GM19025 (cell line): Measurements from ENCODE around the gene SLC35F3.
"Not testable (repeated sequence)": the region's sequence is repeated elsewhere in the genome, so short reads cannot be mapped to it uniquely, and the experiment has no call there.

Experiments used
- ATAC-seq: cut with Tn5 transposase; IDR thresholded peaks from one replicate; pipeline ENCODE4 v1.9.1; 2021; ENCODE audit warnings: mild to moderate bottlenecking, low read depth, moderate library complexity; ENCODE audit not compliant: unreplicated experiment

The SLC35F3 gene

GRCh38 chr1:233904633-233905415 lies at the start of gene SLC35F3:
SLC35F3 (plus strand) TSS chr1:233904676.
- ATAC-seq = no peak

DNA sequence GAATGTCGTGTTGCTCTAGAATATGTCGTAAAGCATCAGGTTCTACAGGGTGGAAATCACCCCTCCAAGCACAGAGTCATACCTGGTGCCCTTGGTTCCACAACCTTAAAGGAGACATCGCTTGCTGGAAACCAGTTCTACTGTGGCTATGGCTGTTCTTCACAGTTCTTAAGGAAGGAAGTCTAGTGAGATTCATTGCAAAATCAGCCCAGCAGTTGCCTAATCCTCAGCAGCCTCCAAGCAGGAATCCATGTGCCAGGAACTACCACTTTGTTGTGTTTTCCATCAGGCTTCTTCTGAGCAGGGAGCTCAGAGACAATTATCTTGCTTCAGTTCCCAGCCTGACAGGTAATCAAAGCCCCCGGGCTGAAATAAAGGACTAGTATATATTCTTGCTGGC lies 45.0 kb upstream of the SLC35F3 start:
- ATAC-seq = no peak

- no peak for ATAC-seq
Measured at GRCh38 chr1:233863901-233864545, 40.5 kb upstream of the SLC35F3 start.

DNA sequence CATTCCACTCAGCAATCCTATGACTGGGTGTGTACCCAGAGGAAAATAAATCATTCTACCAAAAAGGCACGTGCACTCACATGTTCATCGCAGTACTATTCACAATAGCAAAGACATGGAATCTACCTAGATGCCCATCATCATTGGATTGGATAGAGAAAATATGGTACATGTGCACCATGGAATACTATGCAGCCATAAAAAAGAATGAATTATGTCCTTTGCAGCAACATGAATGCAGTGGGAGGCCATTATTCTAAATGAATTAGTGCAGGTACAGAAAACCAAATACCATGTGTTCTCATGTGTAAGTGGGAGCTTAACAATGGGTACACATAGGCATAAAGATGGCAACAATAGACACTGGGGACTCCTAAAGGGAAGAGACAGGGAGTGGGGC lies 39.9 kb upstream of the SLC35F3 start:
- no peak for ATAC-seq

DNA sequence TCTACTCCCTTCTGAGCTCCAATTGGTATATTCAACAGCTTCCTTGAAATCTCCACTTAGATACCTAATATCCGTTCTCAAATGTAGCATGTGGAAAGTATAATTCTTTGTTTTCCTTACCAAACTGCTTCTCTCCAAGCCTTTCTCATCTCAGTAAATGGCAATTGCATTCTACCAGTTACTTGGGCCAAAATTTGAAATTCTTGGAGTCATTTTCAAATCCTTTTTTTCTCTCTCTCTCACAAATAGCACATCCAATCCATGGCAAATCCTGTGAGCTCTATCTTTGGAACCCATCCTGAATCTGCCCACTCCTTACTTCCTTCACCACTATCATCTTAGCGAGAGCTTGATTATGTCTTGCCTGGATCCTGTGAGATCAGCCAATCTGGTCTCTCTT lies 39.3 kb upstream of the SLC35F3 start:
- no peak for ATAC-seq

- ATAC-seq = no peak
Measured at GRCh38 chr1:233865902-233866301, 38.6 kb upstream of the SLC35F3 start.

- ATAC-seq = no peak
Measured at GRCh38 chr1:233867028-233867427, 37.4 kb upstream of the SLC35F3 start.

- no peak for ATAC-seq
Measured at GRCh38 chr1:233868461-233868860, 36.0 kb upstream of the SLC35F3 start.

- ATAC-seq = no peak
Measured at GRCh38 chr1:233869680-233870079, 34.8 kb upstream of the SLC35F3 start.

DNA sequence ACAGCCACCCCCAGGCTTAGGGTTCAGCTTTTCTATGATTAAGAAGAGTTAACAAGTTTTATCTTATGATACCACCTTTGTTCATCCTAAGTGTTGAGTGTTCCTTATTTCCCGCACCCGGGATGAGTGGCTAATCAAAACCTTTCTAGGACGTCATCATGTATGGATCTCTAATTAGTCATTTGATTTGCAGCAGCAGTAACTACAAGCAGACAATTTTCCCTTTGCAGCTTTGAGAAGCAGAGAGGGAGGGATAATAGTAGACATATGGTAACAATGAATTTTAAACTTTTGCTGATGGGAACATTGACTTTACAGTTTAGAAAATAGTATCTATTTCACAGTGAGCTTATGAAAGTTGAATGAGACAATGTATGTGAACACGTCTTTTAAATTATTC lies 30.8 kb upstream of the SLC35F3 start:
- no peak for ATAC-seq

- no peak for ATAC-seq
Measured at GRCh38 chr1:233879841-233880240, 24.6 kb upstream of the SLC35F3 start.

DNA sequence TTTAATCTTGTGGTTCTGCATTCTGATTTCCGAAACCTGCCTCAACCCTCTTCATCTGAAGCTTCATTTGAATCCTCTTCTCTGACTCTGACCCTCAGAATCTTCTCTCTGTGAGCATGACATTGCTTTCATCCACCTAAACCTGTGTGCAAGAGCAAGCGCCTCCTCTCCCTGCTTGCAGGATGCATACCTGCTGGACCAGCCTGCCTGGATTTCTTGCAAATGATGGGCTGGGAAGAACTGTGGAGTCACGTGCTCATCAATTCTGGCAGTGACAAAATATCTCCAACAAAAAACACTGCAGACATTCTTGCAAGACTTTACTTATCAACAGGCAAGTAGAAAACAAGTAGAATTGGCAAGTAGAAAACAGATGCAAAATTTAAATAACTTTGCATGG lies 20.8 kb upstream of the SLC35F3 start:
- no peak for ATAC-seq

DNA sequence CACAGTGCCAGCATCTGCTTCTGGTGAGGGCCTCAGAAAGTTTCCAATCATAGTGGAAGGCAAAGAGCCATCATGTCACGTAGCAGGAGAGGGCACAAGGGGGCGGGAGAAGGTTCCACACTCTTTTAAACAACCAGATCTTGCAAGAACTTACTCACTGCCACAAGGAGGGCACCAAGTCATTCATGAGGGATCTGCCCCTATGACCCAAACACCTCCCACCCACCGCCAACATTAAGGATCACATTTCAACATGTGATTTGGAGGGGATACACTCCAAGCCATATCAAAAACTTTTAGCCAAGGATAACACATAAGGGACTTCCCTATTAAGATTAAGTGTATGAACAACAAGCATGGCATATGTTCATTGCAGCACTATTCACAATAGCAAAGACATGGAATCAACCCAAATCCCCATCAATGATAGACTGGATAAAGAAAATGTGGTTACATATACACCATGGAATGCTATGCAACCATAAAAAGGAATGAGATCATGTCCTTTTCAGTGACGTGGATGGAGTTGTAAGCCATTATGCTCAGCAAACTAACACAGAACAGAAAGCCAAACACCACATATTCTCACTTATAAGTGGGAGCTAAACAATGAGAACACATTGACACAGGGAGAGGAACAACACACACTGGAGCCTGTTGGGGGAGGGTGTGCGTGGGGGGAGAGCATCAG lies 19.9 kb upstream of the SLC35F3 start:
- ATAC-seq = no peak

DNA sequence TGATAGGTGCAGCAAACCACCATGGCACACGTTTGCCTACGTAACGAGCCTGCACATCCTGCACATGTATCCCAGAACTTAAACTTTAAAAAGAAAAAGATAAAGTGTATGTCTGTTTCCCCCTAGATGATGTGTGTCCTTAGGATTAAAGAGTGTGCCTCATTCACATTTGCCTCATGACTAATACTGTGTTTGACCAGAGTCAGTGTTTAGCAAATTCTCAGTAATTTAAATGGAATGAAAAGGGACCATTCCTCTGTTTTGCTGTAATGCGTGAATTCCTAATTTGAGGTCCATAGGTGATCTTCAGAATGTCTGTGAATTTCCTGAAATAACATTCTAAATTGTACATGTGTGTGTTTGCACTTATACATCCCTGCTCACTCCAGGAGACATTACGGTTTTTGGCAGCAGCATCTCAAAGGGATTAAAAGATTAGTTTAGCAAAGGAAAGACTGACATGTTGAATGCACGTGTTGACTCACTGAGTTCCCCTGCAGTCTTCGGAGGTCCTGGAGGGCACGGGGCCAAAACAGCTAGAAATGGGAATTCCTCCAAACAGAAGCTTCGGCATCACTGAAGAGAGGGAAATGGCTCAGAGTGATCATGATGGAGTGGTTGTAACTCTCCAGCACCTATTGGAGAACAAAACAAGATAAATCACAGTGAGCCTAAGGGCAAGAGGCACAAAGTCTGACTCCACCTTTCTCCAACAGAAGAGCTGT lies 19.1 kb upstream of the SLC35F3 start:
- ATAC-seq = no peak

DNA sequence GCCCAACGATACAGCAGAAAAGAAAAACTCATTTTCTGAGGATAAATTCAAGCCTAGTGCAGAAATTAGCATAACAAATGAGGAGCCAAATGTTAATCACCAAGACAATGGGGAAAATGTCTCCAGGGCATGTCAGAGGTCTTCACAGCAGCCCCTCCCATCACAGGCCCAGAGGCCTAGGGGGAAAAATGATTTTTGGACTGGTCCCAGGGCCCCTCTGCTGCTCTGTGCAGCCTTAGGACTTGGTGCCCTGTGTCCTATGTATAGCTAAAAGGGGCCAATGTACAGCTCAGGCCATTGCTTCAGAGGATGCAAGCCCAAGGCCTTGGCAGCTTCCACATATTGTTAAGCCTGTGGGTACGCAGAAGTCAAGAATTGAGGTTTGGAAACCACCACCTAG lies 13.3 kb upstream of the SLC35F3 start:
- not testable (repeated sequence) for ATAC-seq

GRCh38 chr1:233897325-233898162 lies 6.9 kb upstream of the SLC35F3 start:
- ATAC-seq = peak; percentile 87

GRCh38 chr1:233901495-233901894 lies 3.0 kb upstream of the SLC35F3 start:
- no peak for ATAC-seq

DNA sequence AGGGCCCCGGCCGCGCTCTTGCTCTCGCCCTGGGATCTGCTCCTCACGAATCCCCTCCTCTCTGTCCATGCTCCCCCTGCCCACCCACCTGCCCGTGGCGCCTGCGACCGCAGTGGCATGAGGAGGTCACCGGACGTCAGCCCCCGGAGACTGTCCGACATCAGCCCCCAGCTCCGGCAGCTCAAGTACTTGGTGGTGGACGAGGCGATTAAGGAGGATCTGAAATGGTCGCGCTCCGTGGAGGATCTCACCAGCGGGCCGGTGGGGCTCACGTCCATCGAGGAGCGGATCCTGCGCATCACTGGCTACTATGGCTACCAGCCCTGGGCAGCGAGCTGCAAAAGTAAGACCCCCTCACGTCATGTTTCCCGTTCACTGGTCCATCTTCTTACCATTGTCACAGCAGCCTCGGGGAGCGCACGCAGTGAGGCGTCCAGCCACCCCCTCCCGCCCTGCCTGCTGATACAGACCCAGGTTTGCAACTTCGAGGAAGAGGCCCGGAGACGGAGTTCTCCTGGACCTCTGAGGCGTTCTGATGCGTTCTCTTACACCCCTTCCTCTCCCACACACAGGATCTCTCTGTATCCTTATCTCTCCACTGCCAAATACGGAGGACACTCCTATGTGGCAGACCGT lies 1.1 kb downstream of the SLC35F3 start:
- no peak for ATAC-seq

- no peak for ATAC-seq
Measured at GRCh38 chr1:233907151-233907550, 2.7 kb downstream of the SLC35F3 start.

- ATAC-seq = no peak
Measured at GRCh38 chr1:233908092-233908491, 3.6 kb downstream of the SLC35F3 start.
